ENCODE results near the gene FHOD3.

DNA sequence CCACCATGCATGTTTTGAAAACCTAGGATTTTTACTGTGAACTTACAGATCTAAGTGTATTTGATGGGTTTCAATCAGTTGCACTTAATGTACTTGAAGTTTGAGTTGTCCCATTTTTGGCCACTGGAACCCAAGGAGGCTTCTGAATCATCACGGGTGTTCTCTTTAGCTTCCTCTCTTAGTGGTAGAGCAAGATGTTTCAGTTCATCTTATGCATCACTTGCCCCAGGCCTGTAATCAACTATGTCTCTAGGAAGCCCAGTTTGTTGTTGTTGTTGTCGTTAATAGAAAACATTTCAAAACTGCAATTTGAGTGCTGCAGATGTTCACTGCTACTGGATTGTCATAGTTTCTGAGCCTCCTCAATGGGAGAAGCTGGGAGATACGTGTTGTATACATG, 97.0 kb downstream of the FHOD3 start:
- TF ChIP-seq, protein P1, sequence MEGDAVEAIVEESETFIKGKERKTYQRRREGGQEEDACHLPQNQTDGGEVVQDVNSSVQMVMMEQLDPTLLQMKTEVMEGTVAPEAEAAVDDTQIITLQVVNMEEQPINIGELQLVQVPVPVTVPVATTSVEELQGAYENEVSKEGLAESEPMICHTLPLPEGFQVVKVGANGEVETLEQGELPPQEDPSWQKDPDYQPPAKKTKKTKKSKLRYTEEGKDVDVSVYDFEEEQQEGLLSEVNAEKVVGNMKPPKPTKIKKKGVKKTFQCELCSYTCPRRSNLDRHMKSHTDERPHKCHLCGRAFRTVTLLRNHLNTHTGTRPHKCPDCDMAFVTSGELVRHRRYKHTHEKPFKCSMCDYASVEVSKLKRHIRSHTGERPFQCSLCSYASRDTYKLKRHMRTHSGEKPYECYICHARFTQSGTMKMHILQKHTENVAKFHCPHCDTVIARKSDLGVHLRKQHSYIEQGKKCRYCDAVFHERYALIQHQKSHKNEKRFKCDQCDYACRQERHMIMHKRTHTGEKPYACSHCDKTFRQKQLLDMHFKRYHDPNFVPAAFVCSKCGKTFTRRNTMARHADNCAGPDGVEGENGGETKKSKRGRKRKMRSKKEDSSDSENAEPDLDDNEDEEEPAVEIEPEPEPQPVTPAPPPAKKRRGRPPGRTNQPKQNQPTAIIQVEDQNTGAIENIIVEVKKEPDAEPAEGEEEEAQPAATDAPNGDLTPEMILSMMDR (IDR thresholded peaks at IDR 0.05): no peak
- no peak for TF ChIP-seq POLR2A (IDR thresholded peaks at IDR 0.05)

All from uterus (tissue), 2 donors.